Measurements from ENCODE around the gene SLC1A4.
A peak's percentile ranks its signal among the peaks of the same experiment; 100 is the strongest.

DNA sequence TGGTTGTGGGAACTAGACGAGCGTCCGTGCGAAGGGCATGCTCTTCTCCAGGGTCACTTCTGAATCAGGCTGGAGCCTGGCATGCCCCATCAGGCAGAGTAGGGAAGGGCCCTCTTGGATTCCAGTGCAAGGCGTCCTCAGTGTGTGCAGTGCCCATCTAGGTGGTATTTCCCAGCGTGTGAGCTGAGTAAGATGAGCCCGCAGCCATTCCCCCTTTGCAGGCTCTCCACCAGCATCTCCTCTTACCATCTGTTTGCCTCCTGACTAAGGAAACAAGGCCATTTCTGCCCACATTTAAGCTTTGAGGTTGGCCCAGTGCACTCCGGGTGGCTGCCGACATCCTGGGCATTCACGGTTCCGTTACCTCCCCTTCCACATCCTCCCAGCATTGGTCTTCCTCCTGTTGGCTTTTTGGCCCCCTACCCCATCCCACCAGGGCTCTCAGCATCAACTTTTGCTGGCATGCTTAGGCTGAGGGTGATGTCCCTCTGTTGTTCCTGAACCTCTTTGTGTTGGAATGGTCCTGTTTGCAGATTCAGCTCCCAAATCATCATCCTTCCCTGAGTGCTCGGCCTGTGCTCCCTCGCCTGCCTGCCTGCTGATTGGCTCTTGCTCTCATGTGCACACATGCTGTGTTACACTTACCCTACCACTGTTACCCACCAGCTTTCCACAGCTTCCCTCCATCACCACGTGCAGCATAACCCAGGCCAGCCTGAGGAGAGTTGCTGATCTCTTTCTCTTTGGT, 78.8 kb downstream of the SLC1A4 start:
- TF ChIP-seq, protein P1, sequence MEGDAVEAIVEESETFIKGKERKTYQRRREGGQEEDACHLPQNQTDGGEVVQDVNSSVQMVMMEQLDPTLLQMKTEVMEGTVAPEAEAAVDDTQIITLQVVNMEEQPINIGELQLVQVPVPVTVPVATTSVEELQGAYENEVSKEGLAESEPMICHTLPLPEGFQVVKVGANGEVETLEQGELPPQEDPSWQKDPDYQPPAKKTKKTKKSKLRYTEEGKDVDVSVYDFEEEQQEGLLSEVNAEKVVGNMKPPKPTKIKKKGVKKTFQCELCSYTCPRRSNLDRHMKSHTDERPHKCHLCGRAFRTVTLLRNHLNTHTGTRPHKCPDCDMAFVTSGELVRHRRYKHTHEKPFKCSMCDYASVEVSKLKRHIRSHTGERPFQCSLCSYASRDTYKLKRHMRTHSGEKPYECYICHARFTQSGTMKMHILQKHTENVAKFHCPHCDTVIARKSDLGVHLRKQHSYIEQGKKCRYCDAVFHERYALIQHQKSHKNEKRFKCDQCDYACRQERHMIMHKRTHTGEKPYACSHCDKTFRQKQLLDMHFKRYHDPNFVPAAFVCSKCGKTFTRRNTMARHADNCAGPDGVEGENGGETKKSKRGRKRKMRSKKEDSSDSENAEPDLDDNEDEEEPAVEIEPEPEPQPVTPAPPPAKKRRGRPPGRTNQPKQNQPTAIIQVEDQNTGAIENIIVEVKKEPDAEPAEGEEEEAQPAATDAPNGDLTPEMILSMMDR (IDR thresholded peaks at IDR 0.05): peak in 2 of 6 experiments; percentile 3 to 4
- no peak for TF ChIP-seq POLR2A (IDR thresholded peaks at IDR 0.05)

Data from adrenal gland (tissue), 5 donors.